Central memory CD4-positive, alpha-beta T cell (primary cell): Measurements from ENCODE around the gene SIVA1.

Source experiments
- DNase-seq: peaks from one replicate; pipeline ENCODE4 v3.0.0; 2022
- total RNA-seq, 3 experiments: gene quantifications; one replicate each; lab custom pipeline; 2026; lab: John Stamatoyannopoulos, UW

The SIVA1 gene, protein sequence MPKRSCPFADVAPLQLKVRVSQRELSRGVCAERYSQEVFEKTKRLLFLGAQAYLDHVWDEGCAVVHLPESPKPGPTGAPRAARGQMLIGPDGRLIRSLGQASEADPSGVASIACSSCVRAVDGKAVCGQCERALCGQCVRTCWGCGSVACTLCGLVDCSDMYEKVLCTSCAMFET
- total RNA-seq: 47.2 to 55.8 (median 50.7) reads per million in 3 experiments

DNA sequence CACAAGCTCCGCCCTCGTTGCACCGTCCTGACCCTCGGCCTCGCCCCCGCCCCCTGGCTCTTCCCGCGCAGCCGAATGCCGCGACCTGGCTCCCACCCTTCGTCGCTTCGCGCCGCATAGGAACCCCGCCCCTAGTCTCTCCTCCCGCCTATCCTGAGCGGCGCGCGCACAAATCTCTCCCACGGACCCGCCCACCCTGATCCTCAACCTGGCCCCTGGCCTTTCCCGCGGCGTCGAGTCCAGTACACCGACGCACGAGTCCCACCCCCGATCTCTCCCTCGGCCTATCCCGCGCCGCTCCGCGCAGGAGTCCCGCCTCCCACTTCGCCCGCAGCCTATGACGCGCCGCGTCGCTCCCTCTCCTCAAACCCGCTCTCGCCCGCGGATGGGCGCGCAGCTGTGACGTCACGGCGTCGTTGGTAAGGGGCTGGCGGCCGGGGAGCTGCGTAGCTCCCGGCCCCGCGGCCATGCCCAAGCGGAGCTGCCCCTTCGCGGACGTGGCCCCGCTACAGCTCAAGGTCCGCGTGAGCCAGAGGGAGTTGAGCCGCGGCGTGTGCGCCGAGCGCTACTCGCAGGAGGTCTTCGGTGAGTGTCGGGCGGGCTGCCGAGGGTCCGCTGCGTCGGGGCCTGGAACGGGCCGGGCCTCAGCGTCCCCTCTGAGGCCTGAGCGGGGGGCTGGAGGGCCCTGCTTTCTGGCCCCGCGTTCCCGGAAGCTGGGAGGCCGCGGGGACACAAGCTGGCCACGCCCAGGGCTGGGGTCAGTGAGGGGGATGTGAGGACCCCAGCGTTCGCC is at the start of gene SIVA1:
TSS of gene SIVA1 (plus strand) at position 413 of the 793 bp plus-strand sequence. CDS start at position 468, 55 bp downstream.
- peak; percentile 99 for DNase-seq

DNA sequence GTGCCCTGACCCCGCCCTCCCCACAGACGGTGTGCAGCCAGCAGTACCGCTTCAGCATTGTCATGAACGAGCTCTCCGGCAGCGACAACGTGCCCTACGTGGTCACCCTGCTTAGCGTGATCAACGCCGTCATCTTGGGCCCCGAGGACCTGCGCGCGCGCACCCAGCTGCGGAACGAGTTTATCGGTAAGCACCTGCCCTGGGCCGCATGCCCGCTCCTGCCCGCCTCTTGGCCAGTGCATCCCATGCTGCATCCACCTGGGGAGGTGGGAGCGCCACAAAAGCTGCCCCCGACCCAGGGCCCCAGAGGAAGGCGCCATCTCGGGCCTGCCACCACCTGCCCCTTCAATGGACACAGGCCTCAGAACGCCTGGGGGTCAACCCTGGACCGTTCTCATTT is 49.7 kb upstream of the SIVA1 start:
- DNase-seq: no peak

DNA sequence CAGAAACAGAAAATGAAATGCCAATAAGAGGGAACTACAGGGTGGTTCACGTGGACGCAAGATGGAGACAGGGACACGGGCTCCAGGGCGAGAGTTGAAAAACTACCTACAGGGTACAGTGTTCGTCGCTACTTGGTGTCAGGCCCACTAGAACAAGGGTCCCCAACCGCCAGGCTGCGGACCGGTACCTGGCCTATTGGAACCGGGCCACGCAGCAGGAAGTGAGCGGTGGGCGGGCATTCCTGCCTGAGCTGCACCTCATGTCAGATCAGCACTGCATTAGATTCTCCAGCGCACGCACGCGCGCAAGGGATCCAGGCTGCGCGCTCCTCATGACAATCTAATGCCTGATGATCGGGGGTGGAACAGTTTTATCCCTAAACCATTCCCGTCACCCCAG is 48.7 kb upstream of the SIVA1 start:
- no peak for DNase-seq

DNA sequence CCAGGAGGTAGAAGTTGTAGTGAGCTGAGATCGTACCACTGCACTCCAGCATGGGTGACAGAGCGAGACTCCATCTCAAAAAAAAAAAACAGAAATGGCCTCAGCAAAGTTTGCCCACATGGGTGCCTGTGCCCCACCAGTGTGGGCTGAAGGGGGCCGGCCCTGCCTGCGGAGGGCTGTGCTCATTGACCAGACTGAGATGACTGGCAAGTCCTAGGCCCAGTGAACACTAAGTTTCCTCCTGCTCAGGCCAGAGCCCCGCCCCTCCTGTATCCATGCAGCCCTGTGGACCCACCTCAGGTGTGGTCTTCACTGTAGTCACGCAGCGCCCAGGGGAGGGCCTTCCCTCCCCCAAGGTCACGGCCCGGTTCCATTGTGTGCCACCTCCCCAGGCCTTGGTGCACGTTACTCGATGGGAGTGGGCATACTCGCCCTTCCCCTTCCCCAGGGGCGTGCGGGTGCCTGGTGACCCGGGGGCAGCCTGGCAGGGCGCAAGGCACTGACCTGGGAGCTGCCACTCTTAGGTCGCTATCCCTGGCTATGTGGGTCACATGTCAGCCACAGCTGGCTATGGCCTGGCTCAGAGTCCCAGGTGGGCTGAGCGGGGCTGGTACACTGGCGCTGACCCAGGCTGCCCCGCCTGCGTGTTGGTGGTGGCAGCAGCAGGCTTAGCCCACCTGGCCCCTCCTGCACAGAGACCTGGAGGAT is 47.5 kb upstream of the SIVA1 start:
- no peak for DNase-seq

DNA sequence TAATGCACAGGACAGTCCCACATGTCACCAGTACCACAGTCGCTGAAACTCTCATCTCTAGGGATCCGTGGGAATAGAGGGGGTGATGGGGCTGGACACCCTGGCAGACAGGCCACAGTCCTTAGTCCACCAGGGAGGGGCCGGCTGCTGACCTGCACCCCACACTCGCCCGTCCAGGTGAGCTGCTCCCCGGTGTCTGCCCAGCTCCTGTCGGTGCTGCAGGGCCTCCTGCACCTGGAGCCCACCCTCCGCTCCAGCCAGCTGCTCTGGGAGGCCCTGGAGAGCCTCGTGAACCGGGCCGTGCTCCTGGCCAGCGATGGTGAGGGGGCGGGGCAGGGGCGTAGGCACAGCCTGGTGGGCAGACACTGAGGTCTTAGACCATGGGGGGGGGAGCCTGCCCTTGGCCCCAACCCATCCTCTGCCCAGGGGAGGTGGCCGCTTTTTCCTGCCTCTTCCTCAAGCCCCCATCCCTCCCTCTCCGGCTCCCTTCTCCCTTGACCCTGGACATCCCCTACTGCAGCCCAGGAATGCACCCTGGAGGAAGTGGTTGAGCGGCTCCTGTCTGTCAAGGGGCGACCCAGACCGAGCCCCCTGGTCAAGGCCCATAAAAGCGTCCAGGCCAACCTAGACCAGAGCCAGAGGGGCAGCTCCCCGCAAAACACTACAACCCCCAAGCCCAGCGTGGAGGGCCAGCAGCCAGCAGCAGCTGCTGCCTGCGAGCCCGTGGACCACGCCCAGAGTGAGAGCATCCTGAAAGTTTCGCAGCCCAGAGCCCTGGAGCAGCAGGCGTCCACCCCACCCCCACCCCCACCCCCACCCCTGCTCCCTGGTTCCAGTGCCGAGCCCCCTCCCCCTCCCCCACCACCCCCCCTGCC is 46.0 kb upstream of the SIVA1 start:
- DNase-seq: no peak

DNA sequence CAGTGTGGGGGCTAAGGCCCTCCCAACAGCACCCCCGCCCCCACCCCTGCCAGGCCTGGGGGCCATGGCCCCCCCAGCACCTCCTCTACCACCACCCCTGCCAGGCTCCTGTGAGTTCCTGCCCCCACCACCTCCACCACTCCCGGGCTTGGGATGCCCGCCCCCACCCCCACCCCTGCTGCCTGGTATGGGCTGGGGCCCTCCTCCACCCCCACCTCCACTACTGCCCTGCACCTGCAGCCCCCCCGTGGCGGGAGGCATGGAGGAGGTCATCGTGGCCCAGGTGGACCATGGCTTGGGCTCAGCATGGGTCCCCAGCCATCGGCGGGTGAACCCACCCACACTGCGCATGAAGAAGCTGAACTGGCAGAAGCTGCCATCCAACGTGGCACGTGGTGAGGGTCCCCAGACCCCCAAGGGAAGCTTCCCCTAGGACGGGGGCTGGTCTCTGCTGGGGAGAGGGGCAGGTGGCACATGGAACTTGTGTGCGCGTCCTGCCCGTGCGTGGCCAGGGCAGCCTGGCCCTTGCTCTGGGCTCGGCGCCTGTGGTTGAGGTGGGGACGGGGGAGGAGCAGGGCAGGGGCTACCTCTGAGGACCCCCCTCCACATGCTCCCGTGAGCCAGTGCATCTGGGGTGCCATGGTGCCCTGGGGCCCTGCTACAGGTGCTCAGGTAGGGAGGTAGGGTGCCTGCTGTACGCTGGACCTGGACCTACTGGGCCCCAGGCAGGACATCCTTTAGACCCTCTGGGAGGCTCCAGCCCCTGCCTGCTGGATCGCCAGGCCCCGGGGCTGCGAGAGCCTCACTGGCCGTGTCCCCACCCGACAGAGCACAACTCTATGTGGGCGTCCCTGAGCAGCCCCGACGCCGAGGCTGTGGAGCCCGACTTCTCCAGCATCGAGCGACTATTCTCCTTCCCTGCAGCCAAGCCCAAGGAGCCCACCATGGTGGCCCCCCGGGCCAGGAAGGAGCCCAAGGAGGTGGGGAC is 45.0 kb upstream of the SIVA1 start:
- DNase-seq: no peak

DNA sequence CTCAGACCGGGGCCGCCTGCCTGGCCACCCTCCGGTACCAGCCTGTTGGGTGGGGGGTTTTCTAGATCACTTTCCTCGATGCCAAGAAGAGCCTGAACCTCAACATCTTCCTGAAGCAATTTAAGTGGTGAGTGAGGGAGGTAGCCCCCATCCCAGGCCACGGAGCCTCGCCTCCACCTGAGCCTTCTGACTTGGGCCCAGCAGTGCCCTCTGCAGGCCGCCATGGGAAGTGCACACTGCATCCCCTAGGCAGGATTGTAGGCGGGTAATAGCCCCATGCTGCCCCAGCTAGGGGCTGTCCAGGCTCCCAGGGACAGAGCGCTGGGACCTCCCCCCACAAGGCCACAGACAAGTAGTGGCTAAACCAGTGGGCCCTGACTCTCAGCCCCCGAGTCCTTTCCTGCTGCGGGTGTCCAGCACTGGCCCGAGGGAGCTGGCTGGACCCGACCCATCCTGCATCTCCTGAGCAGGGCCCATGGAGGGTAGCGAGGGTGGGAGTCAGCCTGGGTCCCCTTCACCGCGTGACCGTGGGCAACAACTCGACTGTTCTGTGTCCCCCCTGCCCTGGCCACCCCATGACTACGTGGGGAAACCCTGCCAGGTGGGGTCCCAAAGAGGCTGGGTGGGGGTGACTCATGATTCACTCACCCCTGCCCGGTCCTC is 44.2 kb upstream of the SIVA1 start:
- peak; percentile 63 for DNase-seq

DNA sequence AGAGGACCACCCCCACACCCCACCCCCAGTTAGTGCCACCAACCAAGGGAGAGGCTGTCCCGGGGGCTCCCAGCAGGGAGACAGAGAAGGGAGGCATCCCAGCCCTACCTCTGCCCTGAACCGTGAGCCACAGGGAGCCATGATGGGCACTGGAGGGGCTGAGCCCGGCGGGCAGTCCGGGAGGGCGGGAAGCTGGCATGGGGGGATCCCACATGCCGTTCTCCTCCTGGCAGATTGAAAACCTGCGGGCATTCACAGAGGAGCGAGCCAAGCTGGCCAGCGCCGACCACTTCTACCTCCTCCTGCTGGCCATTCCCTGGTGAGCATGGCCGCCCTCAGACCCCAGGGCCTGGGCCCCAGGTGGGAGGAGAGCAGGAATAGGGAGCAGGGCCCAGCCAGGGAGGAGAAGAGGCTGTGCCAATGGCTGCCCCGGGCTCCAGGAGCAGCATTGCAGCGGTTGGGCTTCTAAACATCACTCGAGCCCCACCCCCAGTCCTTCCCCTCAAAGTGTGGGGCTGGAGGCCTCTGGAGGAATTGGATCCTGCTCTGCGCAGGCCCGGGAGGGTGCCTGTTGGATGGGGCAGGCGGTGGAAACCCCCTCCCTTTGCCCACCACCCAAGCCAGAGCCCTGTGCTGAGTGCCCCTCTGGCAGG is 43.4 kb upstream of the SIVA1 start:
- DNase-seq: no peak

DNA sequence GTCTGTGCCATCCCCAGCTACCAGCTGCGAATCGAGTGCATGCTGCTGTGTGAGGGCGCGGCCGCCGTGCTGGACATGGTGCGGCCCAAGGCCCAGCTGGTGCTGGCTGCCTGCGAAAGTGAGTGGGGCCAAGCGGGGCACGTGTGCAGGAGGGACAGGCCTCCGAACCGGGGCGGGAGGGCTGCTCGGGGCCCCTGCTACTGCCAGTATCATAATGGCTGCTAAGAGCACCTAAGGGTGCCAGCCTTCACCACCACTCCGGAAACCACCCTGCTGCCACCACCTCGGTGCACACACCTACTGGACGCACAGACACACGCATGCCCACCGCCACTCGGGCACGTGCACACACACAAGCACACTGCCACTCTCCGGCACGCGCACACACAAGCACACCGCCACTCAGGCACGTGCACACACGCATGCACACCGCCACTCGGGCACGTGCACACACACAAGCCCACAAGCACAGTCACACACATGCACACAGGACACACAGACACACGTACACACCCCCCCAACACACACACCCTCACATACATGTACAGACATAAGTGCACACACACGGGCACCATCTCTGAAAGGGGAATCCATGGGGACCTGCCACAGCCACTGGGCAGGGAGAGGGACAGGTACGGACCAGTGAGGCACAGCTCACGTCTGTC is 42.7 kb upstream of the SIVA1 start:
- no peak for DNase-seq

DNA sequence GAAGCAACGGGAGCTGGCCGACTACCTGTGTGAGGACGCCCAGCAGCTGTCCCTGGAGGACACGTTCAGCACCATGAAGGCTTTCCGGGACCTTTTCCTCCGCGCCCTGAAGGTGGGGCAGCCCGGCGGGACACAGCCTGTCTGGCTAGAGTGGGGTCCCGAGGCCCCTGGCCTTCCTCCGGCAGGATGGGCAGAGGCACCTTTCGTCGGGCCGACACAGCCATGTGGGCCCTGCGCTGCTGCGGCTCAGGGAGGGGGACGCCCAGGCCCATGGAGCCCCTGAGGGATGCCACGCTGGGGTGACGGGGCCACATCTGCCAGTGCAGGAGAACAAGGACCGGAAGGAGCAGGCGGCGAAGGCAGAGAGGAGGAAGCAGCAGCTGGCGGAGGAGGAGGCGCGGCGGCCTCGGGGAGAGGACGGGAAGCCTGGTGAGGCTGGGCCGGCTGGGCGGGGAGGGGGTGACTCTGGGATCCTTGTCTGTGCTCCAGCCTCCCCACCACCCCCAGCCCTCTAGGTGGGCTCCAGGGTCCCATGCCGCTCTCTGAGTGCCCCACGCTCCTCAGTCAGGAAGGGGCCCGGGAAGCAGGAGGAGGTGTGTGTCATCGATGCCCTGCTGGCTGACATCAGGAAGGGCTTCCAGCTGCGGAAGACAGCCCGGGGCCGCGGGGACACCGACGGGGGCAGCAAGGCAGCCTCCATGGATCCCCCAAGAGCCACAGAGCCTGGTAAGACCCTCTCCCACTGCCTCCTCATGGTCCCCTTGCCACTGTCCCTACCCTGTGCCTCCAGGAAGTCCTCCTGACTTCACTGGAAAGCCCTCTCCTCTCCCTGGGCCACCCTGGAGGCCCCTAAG is 39.8 kb upstream of the SIVA1 start:
- DNase-seq: no peak

DNA sequence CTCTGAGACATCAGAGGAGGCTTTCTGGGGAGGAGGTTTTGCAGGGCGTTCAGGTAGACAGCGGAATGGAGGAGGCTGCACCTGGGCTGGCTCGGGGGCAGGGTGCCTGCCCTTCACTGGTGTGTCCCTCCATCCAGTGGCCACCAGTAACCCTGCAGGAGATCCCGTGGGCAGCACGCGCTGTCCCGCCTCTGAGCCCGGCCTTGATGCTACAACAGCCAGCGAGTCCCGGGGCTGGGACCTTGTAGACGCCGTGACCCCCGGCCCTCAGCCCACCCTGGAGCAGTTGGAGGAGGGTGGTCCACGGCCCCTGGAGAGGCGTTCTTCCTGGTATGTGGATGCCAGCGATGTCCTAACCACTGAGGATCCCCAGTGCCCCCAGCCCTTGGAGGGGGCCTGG is 38.9 kb upstream of the SIVA1 start:
- no peak for DNase-seq

DNA sequence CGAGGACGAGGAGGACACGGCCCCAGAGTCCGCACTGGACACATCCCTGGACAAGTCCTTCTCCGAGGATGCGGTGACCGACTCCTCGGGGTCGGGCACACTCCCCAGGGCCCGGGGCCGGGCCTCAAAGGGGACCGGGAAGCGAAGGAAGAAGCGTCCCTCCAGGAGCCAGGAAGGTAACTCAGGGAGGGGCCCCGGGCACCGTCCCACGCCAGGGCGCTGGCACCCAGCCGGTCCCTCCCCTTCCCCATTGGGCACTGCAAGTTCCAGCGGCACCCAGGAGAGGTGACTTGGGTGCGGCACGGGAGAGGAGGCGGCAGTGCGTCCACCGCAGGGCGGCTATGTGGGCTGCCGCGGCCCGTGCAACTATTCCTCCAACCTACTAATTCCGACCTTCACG is 38.3 kb upstream of the SIVA1 start:
- no peak for DNase-seq

DNA sequence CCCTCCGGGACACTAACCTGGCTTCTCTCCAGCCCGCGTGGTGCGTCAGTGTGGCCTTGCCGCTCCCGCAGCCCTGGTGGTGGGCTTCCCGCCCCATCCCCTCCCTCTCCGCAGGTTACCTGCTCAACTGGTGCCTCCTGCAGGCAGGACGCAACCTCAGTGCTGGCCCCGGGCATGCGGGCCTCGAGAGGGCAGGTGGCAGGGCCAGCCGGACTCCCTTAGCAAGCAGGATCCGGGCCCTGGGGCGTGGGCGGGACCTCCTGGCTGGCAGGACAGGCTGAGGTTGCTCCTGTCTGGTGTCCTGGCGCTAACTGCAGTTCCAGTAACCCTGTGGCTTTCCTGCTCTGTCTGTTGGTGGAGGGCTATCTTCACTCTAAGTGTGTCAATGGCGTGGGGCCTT is 37.5 kb upstream of the SIVA1 start:
- no peak for DNase-seq

DNA sequence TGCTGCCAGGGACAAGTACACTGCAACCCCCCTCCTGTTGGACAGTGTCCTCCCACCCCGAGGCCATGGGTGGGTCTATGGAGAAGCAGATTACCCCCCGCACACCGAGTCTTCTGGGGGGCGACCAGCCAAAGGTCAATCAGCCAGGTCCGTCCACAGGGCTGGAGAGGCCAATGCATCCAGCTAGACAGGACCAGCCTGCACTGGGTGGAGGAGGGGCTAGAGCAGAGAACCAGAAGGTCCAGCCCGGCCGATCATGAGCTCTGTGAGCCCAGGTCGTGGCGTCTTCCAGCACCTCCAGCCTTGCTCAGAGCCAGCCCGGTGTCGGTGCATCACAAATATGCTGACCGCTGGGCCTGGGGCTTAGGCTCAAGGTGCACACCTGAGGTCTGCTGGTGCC is 37.1 kb upstream of the SIVA1 start:
- DNase-seq: no peak

DNA sequence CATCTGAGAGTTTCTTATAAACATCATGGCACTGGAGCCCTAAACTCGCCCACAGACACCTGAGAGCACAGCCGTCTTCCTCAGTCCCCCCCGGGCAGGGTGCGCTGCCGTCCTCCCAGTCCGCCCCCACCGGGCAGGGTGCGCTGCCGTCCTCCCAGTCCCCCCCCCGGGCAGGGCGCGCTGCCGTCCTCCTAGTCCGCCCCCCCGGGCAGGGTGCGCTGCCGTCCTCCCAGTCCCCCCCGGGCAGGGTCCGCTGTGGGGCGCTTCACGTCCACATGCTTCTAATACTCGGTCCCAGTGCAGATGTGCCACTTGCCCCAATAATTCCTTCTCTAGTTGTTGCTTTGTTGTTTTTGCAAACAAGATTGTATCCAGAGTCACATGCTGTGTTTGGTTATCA is 35.8 kb upstream of the SIVA1 start:
- DNase-seq: no peak

DNA sequence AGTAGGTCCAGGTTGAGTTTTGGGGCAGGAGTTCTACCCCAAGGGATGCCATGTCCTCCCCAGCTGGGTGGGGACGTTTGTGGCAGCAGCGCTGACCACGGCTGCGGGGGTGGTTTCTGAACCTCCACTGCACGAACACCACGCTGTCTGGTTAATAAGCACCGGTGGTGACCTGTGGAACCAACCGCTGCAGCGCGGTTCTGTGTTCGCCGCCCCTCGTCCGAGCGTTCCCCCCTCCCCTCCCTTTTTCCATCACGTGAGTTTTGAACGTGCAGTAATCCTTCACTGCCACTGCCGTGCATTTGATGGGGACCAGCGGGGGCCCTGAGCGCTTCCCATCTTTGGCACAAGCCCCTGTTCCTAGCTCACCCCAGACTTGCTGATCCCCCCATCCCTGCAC is 35.3 kb upstream of the SIVA1 start:
- no peak for DNase-seq

DNA sequence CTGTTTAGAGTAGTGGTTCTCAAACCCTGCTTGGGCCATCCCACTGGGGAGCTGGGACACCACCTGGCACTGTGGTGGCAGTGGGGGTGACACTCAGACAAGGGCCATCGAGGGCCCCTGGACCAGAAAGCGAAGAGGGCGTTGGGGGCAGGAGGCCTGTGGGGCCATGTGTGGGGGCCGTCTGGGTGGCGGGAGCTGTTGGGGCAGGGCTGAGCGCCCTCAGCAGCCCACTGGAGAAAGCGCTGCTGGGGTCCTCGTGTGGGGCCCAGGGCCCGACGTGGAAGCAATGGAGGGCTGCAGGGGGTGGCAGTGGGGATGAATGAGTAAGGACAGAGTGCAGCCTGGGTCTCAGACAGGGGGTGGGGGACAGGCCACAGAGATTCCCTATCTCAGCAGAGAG is 34.8 kb upstream of the SIVA1 start:
- DNase-seq: no peak

DNA sequence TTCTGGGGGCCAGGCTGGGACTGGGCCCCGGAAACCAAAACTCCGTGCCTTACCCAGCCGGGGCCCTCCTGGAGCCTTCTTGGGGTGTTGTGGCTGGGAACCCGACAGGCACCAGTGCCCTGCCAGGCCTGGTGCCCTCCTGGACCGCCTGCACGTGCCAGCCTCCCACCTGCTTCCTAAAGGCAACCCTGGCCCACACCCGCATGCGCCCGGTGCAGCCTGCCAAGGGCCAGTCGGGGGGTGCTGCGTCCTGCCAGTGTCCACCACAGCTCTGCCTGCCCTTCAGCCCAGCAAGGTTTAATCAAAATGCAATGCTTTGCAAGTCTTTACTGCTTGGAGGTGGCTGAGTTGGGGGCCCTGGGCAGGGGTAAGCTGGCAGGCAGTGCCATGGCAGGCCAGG is 34.1 kb upstream of the SIVA1 start:
- no peak for DNase-seq

DNA sequence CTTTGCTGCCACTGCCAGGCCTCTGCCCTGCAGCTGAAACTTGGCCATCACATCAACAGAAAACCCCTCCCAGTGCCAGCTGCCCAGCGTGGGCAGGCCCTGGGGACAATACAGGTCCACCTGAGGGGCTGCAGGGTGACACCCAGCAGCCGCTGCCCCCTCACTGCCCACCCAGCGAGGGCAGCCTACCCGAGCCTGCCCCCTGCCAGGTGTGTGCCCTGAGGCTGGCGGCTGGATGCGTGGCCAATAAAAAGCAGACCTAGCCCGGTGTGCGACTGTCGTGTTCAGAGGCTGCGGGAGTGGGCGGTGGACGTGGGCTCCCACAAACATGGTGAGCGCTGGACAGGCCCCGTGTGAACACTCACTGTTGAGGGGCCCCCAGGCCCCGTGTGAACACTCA is 33.6 kb upstream of the SIVA1 start:
- DNase-seq: no peak
